ENCODE data around the gene COP1.
"Not testable (repeated sequence)": the region's sequence is repeated elsewhere in the genome, so short reads cannot be mapped to it uniquely, and the experiment has no call there.

DNA sequence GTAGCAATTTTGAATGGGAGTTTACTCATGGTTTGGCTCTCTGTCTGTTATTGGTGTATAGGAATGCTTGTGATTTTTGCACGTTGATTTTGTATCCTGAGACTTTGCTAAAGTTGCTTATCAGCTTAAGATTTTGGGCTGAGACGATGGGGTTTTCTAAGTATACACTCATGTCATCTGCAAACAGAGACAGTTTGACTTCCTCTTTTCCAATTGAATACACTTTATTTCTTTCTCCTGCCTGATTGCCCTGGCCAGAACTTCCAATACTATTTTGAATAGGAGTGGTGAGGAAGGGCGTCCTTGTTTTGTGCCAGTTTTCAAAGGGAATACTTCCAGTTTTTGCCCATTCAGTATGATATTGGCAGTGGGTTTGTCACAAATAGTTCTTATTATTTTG is 26.6 kb upstream of the COP1 start:
- TF ChIP-seq RARB (CRISPR knock-in tag; IDR thresholded peaks at IDR 0.05); ZFP3 (CRISPR knock-in tag; IDR thresholded peaks at IDR 0.05); ARNTL (CRISPR knock-in tag; IDR thresholded peaks at IDR 0.05; ENCODE audit: borderline replicate concordance, low read depth): not testable (repeated sequence)

Data from SK-N-SH treated with all-trans-retinoic acid at 6 μM for 48 hours (cell line).